Stimulated activated CD8-positive, alpha-beta memory T cell treated with anti-CD3 and anti-CD28 coated beads, Interleukin-7, amount 100 ng/mL, for 1 hour (primary cell): ENCODE data around the gene ST3GAL5.

Experiments used
- DNase-seq, 2 donors: peaks; one replicate each; pipeline ENCODE4 v3.0.0-alpha.2; 2020; ENCODE audit warnings: low read depth in 2 of 2

ST3GAL5 gene

DNA sequence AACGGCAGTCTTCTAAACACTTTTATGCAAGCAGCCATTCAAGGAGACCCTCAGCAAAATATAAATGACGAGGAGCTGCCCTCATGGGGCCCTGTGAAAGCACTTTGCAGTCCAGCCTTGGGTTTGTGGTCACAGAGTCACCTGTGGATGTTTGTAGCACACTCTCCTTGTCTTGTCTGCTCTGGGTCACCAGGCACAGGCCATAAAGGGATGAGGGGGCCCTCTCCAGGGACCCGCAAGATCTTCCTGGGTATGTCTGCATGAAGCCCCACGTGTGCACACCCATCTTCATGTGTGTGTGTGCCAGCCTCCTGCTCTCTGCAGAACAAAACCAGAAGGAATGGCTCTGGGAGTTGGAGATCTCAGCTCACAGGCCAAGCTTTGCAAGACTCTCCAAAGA is 98.8 kb downstream of the ST3GAL5 start:
- no peak for DNase-seq

DNA sequence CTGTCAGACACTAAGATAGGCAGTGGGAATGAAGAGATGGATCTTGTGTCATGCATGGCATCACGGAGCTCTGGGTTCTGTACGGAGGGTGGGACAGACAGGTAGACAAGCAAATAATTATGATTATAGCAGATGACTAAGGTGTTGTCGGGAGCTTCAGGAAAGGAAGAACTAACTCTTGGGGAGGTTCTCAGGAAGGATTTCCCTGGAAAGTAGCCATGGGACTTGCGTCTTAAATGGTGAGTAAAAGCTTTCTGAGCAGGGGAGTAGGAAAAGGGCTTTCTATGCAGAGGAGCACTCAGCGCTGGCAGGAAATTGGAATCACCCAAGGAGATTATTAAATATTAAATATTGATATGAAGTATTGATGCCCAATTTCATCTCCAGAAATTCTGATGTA is 99.5 kb downstream of the ST3GAL5 start:
- DNase-seq: no peak

DNA sequence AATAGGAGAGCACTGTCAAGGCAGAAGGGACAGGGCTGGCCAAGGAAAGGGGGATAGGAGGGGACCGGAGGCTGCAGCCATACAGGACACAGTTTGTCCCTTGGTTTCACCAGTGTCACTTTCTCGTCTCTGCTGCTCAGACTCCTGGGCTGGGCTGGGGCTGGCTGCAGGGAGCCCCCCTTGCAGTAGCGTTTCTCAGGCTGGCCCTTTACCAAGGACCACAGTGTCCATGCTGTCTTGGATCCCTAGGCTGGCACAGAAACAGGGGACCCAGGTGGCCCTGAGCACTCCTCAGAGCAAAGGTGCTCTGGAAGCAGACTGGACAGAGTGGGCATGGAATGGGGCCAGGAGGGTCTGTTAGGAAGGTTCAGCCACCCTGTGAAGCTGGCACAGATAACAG is 100.2 kb downstream of the ST3GAL5 start:
- no peak for DNase-seq

DNA sequence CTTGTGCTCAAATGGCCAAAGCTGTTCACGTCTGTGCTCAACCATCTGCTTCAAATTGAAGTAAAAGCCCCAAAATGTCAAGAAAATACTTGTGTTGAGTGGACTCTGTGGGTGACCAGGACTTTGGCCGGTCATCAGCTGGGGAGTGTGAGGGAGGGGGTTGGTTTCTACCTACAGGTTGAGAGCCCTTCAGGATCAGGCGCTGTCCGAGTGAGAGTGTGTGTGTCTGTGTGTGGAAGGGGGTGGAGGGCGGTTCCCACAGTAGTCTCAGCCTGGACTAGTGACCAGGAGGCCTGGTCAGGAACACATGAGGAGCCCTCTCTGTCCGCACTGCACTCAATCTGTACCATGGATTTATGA is 100.8 kb downstream of the ST3GAL5 start:
- DNase-seq: no peak

DNA sequence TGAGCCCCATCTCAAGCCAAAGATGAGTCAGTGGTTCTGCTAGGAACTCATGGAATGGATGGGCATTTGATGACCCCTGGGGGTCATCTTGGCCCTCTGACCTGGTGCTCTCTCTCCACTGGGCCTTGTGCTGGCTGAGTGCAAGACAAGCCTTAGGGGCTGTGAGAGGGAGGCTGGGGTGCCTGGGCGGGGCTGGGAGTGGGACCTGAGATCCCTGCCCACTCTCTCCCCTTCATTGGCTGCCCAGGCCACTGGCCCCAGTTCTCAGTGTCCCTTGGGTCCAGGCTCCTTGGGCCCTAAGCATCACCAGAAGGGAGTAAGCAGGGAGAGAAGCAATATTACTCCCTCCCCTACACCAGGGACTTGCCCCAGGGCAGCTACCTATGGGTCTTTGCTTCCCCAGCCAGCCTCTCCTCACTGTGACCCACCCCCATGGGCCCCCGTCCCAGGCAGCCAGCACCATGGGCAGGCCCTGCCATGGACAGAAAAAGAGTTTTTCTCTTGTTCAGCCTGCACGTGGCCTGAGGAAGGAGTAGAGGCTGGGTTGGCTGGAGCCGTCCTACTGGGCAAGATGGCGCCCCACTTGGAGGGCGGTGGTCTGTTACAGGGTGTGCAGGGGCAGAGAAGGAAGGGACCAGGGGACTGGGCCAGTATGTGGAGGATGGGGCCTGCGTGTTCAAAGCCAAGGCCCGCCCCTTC is 101.4 kb downstream of the ST3GAL5 start:
- DNase-seq: no peak
